ENCODE measurements around the gene RMDN2.

Gene RMDN2

DNA sequence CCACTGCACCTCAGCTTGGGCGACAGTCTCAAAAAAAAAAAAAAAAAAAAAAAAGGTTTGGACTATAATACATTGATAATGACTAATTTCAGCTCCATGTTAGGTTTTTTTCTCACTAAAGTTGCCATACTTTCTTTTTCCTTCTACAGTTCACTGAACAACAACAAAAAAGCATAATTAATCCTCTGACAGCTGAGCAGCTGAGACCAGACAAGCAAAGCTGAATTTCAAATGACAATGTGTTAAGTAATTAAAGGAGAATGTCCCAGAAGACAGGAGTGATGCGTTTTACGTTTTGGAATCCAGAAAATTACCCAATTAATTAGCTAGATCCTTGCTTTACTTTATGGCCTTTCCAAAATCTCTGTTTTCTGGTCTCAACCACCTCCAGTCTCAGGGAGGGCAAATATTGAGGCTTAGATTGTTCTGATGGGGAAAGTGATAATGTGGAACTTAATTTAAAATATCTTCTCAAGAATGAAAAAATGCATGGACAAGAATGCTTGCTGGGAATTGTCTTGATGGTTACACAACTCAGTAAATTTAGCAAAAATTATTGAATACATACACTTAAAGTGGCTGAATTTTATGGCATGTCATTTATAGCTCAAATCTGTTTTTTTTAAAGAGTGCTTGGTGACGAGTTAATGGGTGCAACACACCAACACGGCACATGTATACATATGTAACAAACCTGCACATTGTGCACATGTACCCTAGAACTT is 17.4 kb upstream of the RMDN2 start:
- no peaks in the 10 kb centered on the region for H3K9me3 ChIP-seq (ENCODE audit: control insufficient read depth, insufficient read depth, low read depth, low read length)
- H3K27ac ChIP-seq (ENCODE audit: extremely low read depth, low read depth, low read length): no peak overlapping the region
- no peak overlapping the region for H3K4me3 ChIP-seq (ENCODE audit: low read depth, low read length)
- TF ChIP-seq ZNF501 (tag by site-specific recombination; IDR thresholded peaks at IDR 0.05) (no peak), ZNF664 (tag by site-specific recombination; IDR thresholded peaks at IDR 0.05) (no peak), ZNF654 (tag by site-specific recombination; IDR thresholded peaks at IDR 0.05; ENCODE audit: low read depth) (no peak), ZNF223 (tag by site-specific recombination; IDR thresholded peaks at IDR 0.05) (no peak), ZBTB20 (tag by site-specific recombination; IDR thresholded peaks at IDR 0.05) (no peak), ZNF280D (tag by site-specific recombination; IDR thresholded peaks at IDR 0.05) (no peak), PRDM10 (tag by site-specific recombination; IDR thresholded peaks at IDR 0.05) (no peak), ZSCAN5A (tag by site-specific recombination; IDR thresholded peaks at IDR 0.05) (no peak), PRDM6 (tag by site-specific recombination; IDR thresholded peaks at IDR 0.05) (no peak), KLF7 (tag by site-specific recombination; IDR thresholded peaks at IDR 0.05; ENCODE audit: borderline replicate concordance) (no peak), SETDB1 (IDR thresholded peaks at IDR 0.05; ENCODE audit: insufficient read length, low read length) (no peak), SP3 (tag by site-specific recombination; IDR thresholded peaks at IDR 0.05) (no peak), TRIM28 (IDR thresholded peaks at IDR 0.05; ENCODE audit: borderline replicate concordance, low read length) (no peak), HOXD13 (CRISPR knock-in tag; IDR thresholded peaks at IDR 0.05; ENCODE audit: borderline replicate concordance) (no peak), ZNF174 (tag by site-specific recombination; IDR thresholded peaks at IDR 0.05) (no peak), ZNF473 (tag by site-specific recombination; IDR thresholded peaks at IDR 0.05) (no peak), TCF7L2 (IDR thresholded peaks at IDR 0.05; ENCODE audit: borderline replicate concordance, low read depth, low read length) (no peak), ZNF114 (tag by site-specific recombination; IDR thresholded peaks at IDR 0.05) (no peak), ZNF510 (tag by site-specific recombination; IDR thresholded peaks at IDR 0.05; ENCODE audit: insufficient replicate concordance) (no peak)
- no peaks in the 10 kb centered on the region for H3K36me3 ChIP-seq (ENCODE audit: control insufficient read depth in 2 of 2, insufficient read depth in 1 of 2, low read length in 2 of 2)
- POLR2A ChIA-PET: no interaction called here
- no peaks in the 10 kb centered on the region; the same call in 1 of the 2 replicates for H3K4me1 ChIP-seq (ENCODE audit: control insufficient read depth, insufficient read depth, low read length)
- CTCF ChIA-PET: interaction anchor here (0.7 to 1.0 kb wide), 2 partner anchors 18 to 26 kb away, joined by 4 to 5 read pairs; no protein-coding TSS in a partner anchor

Data from HEK293 (cell line).